NCI-H2081 treated with DMSO at 0.1 percent for 48 hours (cell line): ENCODE measurements around the gene GREB1L.
"Not testable (repeated sequence)": the region's sequence is repeated elsewhere in the genome, so short reads cannot be mapped to it uniquely, and the experiment has no call there.

Experiments
- DNase-seq: peaks from one replicate; lab custom pipeline; 2025; lab: John Stamatoyannopoulos, UW

Gene GREB1L

DNA sequence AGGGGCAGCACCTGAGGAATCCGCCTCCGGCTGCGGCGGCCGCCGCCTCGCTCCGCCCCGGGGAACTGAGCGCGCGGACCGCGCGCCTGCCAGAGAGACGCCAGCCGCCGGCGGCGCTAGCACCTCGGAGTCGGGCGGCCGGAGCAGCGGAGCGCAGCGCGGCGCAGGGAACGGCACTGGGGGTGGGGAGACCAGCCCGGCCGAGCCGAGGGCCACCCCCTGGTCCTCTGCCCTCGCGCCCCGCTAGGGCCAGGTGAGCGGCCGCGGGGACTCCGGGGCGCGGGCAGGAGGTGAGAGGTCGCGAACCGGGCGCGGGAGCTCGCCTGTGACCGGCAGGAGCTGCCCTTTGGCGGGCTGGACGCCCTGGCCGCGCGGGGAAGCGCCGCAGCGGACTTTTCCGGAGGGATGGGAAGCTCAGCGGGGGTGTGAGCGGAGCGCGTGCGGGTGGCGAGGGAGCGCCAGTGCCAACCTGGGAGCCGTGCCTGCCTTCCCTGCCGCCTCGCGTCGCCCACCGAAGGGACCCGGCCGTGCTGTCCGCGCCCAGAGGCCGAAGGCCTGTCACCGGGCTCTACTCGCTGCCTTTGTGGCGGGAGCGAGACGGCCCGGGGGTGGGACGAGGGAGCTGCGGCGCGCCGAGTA is at the start of gene GREB1L:
GREB1L (plus strand) TSS at position 92 of the 639 bp plus-strand sequence. CDS start 141,287 bp downstream, outside the sequence.
- no peak for DNase-seq

DNA sequence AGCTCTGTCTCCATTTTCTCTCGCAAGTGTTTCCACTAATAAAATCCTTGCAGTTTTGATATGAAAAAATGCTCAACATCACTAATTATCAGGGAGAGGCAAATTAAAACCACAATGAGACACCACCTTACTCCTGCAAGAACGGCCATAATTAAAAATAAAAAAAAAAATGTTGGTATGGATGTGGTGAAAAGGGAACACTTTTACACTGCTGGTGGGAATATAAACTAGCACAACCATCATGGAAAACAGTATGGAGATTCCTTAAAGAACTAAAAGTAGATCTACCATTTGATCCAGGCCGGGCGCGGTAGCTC is 49.8 kb upstream of the GREB1L start:
- no peak for DNase-seq

- no peak for DNase-seq
Observed at GRCh38 chr18:21194871-21195771, 46.9 kb upstream of the GREB1L start.

DNA sequence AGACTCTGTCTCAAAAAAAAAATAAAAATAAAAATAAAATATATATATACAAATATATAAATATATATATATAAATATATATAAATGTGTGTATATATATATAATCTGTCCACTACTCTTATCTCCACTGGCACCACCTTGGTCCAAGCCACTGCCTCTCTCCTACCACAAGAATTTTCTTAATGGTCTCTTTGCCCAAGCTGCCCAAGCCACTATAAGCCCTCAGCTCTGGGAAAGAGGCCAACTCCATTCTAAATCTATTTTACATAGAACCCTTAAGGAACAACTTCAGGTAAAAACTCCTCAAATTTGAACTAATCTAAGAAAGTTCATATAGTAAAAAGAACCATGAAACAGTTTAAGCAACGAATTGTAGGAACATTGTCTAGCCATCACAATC is 45.6 kb upstream of the GREB1L start:
- DNase-seq = no peak

DNA sequence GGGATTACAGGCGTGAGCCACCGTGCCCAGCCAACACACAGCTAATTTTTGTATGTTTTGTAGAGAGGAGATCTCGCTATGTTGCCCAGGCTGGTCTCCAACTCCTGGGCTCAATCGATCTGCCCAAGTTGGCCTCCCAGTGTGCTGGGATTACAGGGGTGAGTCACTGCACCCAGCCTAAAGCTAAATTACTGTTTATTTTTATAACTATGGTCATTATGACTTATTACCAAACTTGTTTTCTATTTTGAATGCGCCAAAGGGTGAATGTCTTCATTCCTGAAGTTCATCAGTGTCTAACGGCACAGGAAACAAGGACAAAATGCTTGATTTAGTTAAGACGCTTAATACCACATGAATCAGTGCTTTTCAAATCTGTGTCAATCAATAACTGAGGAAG is 38.9 kb upstream of the GREB1L start:
- no peak for DNase-seq

DNA sequence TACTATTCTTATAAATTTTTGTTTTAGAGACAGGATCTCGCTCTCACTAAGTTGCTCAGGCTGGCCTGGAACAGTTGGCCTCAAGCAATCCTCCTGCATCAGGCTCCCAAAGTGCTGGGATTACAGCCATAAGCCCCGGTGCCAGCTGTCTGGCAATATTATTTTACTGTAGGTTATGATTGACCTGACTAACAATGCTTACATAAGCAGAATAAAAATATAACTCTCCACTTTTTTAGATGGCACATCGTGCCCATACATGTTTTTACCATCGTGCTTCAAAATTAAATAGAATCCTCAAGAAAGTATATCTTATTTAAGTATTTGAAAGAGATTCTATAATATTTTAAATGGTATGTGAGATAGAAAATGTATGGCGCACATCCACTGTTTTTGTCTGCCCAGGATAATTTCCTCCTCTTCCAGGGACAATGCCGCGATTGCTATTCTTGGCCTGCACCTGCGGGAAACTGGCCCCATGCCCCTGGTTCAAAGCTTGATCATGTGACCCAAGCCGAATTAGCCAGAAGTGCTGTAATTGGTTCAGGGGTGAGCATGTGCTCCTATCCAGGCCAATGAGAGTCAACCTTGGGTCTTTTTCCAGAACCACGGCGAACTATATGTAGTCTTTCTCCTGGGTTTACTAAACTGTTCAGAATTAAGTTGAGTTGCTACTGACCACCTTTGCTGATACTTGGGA is 38.3 kb upstream of the GREB1L start:
- no peak for DNase-seq

GRCh38 chr18:21205695-21206094 is 36.3 kb upstream of the GREB1L start:
- DNase-seq = no peak

DNA sequence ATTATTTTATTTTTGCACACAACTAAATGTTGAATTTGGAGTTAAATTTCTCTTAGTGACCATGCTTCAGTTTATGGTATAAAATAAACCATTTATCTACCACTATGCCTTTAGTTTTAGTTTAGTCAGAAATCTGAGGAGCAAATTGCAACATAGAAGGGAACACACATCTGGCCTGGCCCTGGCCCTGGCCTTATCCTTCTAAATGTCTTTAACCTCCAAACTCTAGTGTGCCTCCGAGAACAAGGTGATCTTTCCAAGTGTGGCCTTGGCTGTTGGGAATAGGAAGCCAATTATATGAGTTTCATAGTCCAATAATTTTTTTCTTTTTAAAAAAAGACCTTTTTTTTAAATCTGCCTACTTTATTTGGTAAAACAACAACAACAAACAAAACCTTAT is 31.8 kb upstream of the GREB1L start:
- DNase-seq = no peak

DNA sequence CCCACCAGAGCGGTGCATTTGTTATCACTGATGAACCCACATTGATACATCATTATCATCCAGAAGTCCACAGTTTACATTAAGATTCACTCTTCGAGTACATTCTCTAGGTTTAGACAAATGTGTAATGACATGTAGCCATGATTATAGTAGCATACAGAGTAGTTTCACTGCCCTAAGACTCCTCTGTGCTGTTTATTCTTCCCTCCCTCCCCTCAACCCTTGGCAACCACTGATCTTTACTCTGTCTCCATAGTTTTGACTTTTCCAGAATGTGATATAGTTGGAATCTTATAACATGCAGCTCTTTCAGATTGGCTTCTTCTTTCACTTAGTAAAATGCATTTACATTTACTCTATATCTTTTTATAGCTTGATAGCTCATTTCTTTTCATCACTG is 31.2 kb upstream of the GREB1L start:
- no peak for DNase-seq

GRCh38 chr18:21214409-21214808 is 27.6 kb upstream of the GREB1L start:
- not testable (repeated sequence) for DNase-seq

GRCh38 chr18:21215490-21215889 is 26.5 kb upstream of the GREB1L start:
- DNase-seq = no peak

- no peak for DNase-seq
Observed at GRCh38 chr18:21218862-21219261, 23.2 kb upstream of the GREB1L start.

GRCh38 chr18:21230436-21230835 is 11.6 kb upstream of the GREB1L start:
- no peak for DNase-seq

DNA sequence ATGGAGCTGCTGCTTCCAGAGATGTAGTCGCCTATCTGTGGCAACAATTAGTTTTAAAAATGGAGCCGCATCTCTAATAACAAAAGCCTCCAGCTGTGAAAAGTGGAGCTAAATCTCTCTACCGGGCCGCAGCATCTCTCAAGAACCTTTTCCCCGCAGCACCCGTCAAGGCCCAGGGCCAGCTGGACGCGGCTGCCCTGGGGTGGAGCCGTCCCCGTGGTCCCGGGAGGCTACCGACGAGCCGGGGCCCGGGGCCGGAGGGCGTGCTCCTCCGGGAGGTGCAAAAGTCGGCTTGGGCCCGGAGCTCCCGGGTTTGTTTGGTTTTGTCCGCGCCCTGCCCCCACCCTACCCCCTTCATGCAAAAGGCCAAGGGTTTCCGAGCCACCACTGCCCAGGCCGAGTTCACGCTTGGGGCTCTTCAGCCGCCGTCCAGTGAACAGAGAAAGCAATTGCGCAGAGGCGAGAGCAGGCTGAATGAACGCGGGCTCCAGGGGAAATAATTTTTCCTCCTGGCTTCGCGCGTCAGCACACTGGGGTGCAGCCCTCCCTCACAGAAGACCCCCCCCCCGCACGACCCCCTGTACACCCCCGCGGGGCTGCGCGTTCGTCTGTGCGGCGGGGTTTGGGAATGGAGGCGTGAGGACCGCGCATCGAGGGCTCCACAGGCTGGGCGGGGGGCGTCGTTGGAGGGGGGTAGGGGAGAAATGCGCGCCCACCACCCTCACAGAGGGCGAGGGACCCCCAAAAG is 557 bp upstream of the GREB1L start:
- no peak for DNase-seq

DNA sequence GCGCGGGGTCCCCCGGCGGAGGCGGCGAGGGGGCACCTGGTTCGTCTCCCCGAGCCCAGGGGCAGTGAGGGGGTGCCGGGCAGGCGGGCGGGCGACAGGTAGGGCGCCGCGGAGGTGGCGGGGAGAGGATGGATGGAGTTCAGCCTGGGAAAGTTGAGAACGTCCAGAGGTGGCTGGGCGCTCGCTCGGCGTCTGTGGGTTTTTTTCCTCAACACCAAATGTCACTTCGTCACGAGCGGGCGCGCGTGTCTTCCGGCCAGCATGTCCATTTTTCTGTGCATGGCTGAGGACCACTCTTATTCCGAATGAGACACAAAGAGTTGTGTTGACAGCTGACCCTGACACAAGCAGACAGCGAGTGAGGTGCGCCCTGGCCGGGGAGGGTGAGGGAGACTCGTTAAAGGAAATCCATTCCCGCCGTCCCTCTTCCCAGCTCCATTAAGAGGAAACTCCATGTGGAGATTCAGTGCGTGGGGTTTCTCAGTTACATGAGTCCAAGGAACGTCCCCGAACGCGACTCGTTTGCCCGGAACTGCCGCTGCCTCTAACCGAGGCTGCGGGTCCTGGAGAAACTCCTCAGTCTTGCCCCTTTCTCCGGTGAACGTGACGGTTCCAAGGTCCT is 859 bp downstream of the GREB1L start:
- DNase-seq = no peak

DNA sequence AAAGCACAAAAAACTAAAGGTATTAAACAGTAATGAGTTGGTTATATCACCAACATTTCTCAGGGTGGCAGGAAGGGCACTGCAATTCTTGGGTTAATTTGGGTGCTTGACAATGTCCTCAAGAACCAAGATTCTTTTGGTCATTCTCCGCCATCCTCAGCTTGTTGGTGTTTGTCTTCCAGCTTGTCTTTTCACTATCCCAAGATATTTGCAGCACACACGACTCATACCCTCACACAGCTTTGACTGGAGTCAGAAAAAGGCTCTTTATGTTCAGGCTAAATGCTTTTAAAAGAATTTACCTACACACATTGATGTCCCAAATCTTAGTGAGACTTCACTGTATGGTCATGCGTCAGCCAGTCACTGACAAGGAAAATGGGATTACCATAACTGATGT is 12.5 kb downstream of the GREB1L start:
- DNase-seq = no peak

GRCh38 chr18:21255211-21255610 is 13.2 kb downstream of the GREB1L start:
- no peak for DNase-seq

GRCh38 chr18:21257386-21257785 is 15.4 kb downstream of the GREB1L start:
- DNase-seq = no peak

GRCh38 chr18:21260621-21261020 is 18.6 kb downstream of the GREB1L start:
- no peak for DNase-seq

- DNase-seq = no peak
Observed at GRCh38 chr18:21261352-21261751, 19.3 kb downstream of the GREB1L start.

GRCh38 chr18:21262244-21262643 is 20.2 kb downstream of the GREB1L start:
- no peak for DNase-seq

GRCh38 chr18:21262979-21263378 is 20.9 kb downstream of the GREB1L start:
- no peak for DNase-seq
